GM21367 (cell line): ENCODE results near the gene BPGM.
"Not testable (repeated sequence)": the region's sequence is repeated elsewhere in the genome, so short reads cannot be mapped to it uniquely, and the experiment has no call there.

ENCODE experiments used
- ATAC-seq: cut with Tn5 transposase; IDR thresholded peaks from one replicate; pipeline ENCODE4 v1.9.1; 2021; ENCODE audit not compliant: unreplicated experiment

The BPGM gene

GRCh38 chr7:134662166-134662870 lies 15.7 kb downstream of the BPGM start:
- no peak for ATAC-seq

- ATAC-seq = no peak
Observed at GRCh38 chr7:134662871-134663205, 16.2 kb downstream of the BPGM start.

- ATAC-seq = not testable (repeated sequence)
Observed at GRCh38 chr7:134665045-134665444, 18.4 kb downstream of the BPGM start.

- ATAC-seq = no peak
Observed at GRCh38 chr7:134667899-134668298, 21.2 kb downstream of the BPGM start.

GRCh38 chr7:134669388-134669787 lies 22.7 kb downstream of the BPGM start:
- ATAC-seq = no peak

- peak; percentile 76 for ATAC-seq
Observed at GRCh38 chr7:134669845-134670373, 23.3 kb downstream of the BPGM start.

GRCh38 chr7:134671609-134672008 lies 25.0 kb downstream of the BPGM start:
- no peak for ATAC-seq

GRCh38 chr7:134674424-134674823 lies 27.8 kb downstream of the BPGM start:
- ATAC-seq = no peak

GRCh38 chr7:134676743-134677142 lies 30.1 kb downstream of the BPGM start:
- ATAC-seq = no peak

- no peak for ATAC-seq
Observed at GRCh38 chr7:134678115-134678514, 31.5 kb downstream of the BPGM start.

- ATAC-seq = no peak
Observed at GRCh38 chr7:134679006-134679405, 32.4 kb downstream of the BPGM start.

GRCh38 chr7:134684165-134684564 lies 37.5 kb downstream of the BPGM start:
- ATAC-seq = no peak

- no peak for ATAC-seq
Observed at GRCh38 chr7:134685250-134685649, 38.6 kb downstream of the BPGM start.

GRCh38 chr7:134686786-134687185 lies 40.1 kb downstream of the BPGM start:
- no peak for ATAC-seq

- not testable (repeated sequence) for ATAC-seq
Observed at GRCh38 chr7:134689550-134689949, 42.9 kb downstream of the BPGM start.

GRCh38 chr7:134690016-134690415 lies 43.4 kb downstream of the BPGM start:
- ATAC-seq = no peak

GRCh38 chr7:134690614-134691504 lies 44.2 kb downstream of the BPGM start:
- ATAC-seq = no peak

- ATAC-seq = no peak
Observed at GRCh38 chr7:134691546-134692343, 45.1 kb downstream of the BPGM start.

GRCh38 chr7:134692344-134692705 lies 45.7 kb downstream of the BPGM start:
- ATAC-seq = no peak

- ATAC-seq = no peak
Observed at GRCh38 chr7:134693256-134693655, 46.6 kb downstream of the BPGM start.

GRCh38 chr7:134694299-134694698 lies 47.6 kb downstream of the BPGM start:
- ATAC-seq = no peak
